ENCODE results near the gene FREY1. TPM values are rescaled to one million over a fixed set of nuclear protein-coding genes. Genes with fewer than 3 reads are reported as not detected.
A peak's percentile ranks its signal among the peaks of the same experiment; 100 is the strongest.

Gene FREY1
- total and polyA plus RNA-seq, 2 of the 13 experiments (the other 11 are each of a cell fraction or from before 2014, with no cell fraction given) = 0.44 to 0.73 TPM

GRCh38 chr11:45885274-45885920, 21.7 kb downstream of the FREY1 start, which contains the start of gene MAPK8IP1 (continued):
- no peak for TF ChIP-seq ZUFSP (CRISPR knock-in tag; IDR thresholded peaks at IDR 0.05; ENCODE audit: borderline replicate concordance)
- peak; percentile 43; the same call in 1 of the 2 replicates for TF ChIP-seq MXD4 (CRISPR knock-in tag; IDR thresholded peaks at IDR 0.05)
- no peak for TF ChIP-seq IRF9 (CRISPR knock-in tag; IDR thresholded peaks at IDR 0.05; ENCODE audit: borderline replicate concordance)
- TF ChIP-seq NCOA2 (CRISPR knock-in tag; IDR thresholded peaks at IDR 0.05) = 0 out of 2 replicates have a peak, but pooled peaks have one; percentile 24
- TF ChIP-seq KDM4B (CRISPR knock-in tag; IDR thresholded peaks at IDR 0.05) = 0 out of 2 replicates have a peak, but pooled peaks have one; percentile 38
- no peak for TF ChIP-seq ZBTB42 (CRISPR knock-in tag; IDR thresholded peaks at IDR 0.05)
- TF ChIP-seq SOX13 (IDR thresholded peaks at IDR 0.05) = no peak
- peak in 1 of 2 experiments; percentile 33; a peak in 2 of 4 replicates for TF ChIP-seq SOX13 (CRISPR knock-in tag; conservative IDR thresholded peaks at IDR 0.05 in 1 of 2, IDR thresholded peaks at IDR 0.05 in 1 of 2)
- TF ChIP-seq HMG20A (CRISPR knock-in tag; IDR thresholded peaks at IDR 0.05; ENCODE audit: borderline replicate concordance) = no peak
- no peak for TF ChIP-seq NR3C1 (CRISPR knock-in tag; IDR thresholded peaks at IDR 0.05)
- no peak for TF ChIP-seq ZNF724P (CRISPR knock-in tag; IDR thresholded peaks at IDR 0.05; ENCODE audit: borderline replicate concordance)
- 0 out of 2 replicates have a peak, but pooled peaks have one; percentile 19 for TF ChIP-seq KAT8 (CRISPR knock-in tag; IDR thresholded peaks at IDR 0.05)
- TF ChIP-seq ZNF768 (CRISPR knock-in tag; IDR thresholded peaks at IDR 0.05) = 0 out of 2 replicates have a peak, but pooled peaks have one; percentile 27
- no peak for TF ChIP-seq ONECUT2 (CRISPR knock-in tag; IDR thresholded peaks at IDR 0.05)
- TF ChIP-seq HIVEP1 (CRISPR knock-in tag; IDR thresholded peaks at IDR 0.05) = 0 out of 2 replicates have a peak, but pooled peaks have one; percentile 24
- TF ChIP-seq ZNF879 (CRISPR knock-in tag; IDR thresholded peaks at IDR 0.05) = no peak
- TF ChIP-seq NCOR1 (IDR thresholded peaks at IDR 0.05; ENCODE audit: borderline replicate concordance, low read length) = no peak
- 0 out of 2 replicates have a peak, but pooled peaks have one; percentile 57 for TF ChIP-seq WIZ (CRISPR knock-in tag; IDR thresholded peaks at IDR 0.05)
- TF ChIP-seq HMGXB3 (CRISPR knock-in tag; IDR thresholded peaks at IDR 0.05; ENCODE audit: borderline replicate concordance) = 0 out of 2 replicates have a peak, but pooled peaks have one; percentile 49
- TF ChIP-seq ZNF562 (CRISPR knock-in tag; IDR thresholded peaks at IDR 0.05; ENCODE audit: borderline replicate concordance) = no peak
- TF ChIP-seq HIC2 (CRISPR knock-in tag; IDR thresholded peaks at IDR 0.05; ENCODE audit: low read depth) = 0 out of 2 replicates have a peak, but pooled peaks have one; percentile 22
- no peak for TF ChIP-seq ZSCAN25 (CRISPR knock-in tag; IDR thresholded peaks at IDR 0.05)
